HEK293 (cell line): ENCODE data around the gene RUFY4.

ENCODE experiments used
- SP7 ChIP-seq: fragments of 450-650 bp; formaldehyde crosslinking; IDR thresholded peaks from 2 replicates; pipeline ENCODE4 v1.5.1; 2016; ENCODE audit warnings: missing biosample characterization, missing genetic modification characterization
- YY1 ChIP-seq: fragments of 450-650 bp; formaldehyde crosslinking; IDR thresholded peaks from 2 replicates; pipeline ENCODE4 v1.5.1; 2018; ENCODE audit warnings: missing biosample characterization, missing genetic modification characterization
- ZBTB8A ChIP-seq: fragments of 450-650 bp; formaldehyde crosslinking; IDR thresholded peaks from 2 replicates; pipeline ENCODE4 v1.5.1; 2016; ENCODE audit warnings: missing biosample characterization, missing genetic modification characterization
- ZNF148 ChIP-seq: fragments of 450-650 bp; formaldehyde crosslinking; IDR thresholded peaks from 2 replicates; pipeline ENCODE4 v1.5.0; 2017; ENCODE audit warnings: missing biosample characterization, missing genetic modification characterization, borderline replicate concordance

DNA sequence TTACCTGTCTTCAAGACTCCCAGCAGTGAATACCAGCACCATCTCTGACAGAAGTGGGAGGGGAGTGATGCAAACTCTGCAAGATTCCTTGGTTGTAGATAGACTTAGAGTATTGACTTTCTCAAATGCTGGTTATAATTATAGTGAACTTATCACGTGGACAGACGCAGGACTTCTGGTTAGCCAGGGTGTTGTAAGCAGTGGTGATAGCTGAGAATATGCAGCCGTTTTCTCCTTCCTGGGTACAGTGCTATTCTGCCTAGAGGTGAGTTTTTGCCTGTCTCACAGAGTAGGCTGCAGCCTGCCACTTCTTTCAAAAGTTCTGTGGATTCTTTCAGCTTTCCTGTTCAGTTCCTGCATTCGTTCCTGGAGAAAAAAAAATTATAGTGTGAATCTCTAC is 56.0 kb downstream of the RUFY4 start:
- TF ChIP-seq YY1 (tag by site-specific recombination) = no peak
- no peak for TF ChIP-seq SP7 (tag by site-specific recombination)
- TF ChIP-seq ZNF148 (tag by site-specific recombination) = no peak
- no peak for TF ChIP-seq ZBTB8A (tag by site-specific recombination)
